K562 (cell line): ENCODE data around the gene ADGRA3.

Experiments used
- BRF1 ChIP-seq: IDR thresholded peaks from 3 replicates; pipeline ENCODE4 v1.6.1; 2011; ENCODE audit warnings: borderline replicate concordance, mild to moderate bottlenecking; ENCODE audit not compliant: insufficient read length; ENCODE audit errors: extremely low read depth
- CREB1 ChIP-seq, 2 experiments: sonication (generic) in 1 of 2; formaldehyde crosslinking in 1 of 2; IDR thresholded peaks; 2 replicates each; pipeline versions ENCODE4 v1.6.1 to v1.8.0; 2012 to 2022; ENCODE audit warnings: inconsistent platforms in 1 of 2, mild to moderate bottlenecking in 1 of 2, missing genetic modification reagents in 1 of 2, moderate library complexity in 1 of 2
- CTCF ChIP-seq, 3 experiments: IDR thresholded peaks in 2 of 3; conservative IDR thresholded peaks in 1 of 3; 2 replicates each; pipeline ENCODE4 v1.5.1; 2011 to 2012; ENCODE audit warnings: low read length in 3 of 3, mild to moderate bottlenecking in 3 of 3, control low read depth in 2 of 3, improper control_type of control experiment in 1 of 3, inconsistent platforms in 1 of 3, low read depth in 1 of 3, mixed read lengths in 1 of 3, moderate library complexity in 1 of 3; ENCODE audit not compliant: insufficient read depth in 2 of 3
- ELK1 ChIP-seq: sonication (generic); formaldehyde crosslinking; IDR thresholded peaks from 2 replicates; pipeline ENCODE4 v1.8.1; 2022; ENCODE audit warnings: missing genetic modification reagents
- FUS ChIP-seq: fragments of 200-400 bp; formaldehyde crosslinking; optimal IDR thresholded peaks from 2 replicates; pipeline ENCODE3; 2017; ENCODE audit warnings: low read depth, low read length
- GABPA ChIP-seq: fragments of 200-800 bp; sonication (Bioruptor generic); conservative IDR thresholded peaks from 2 replicates; pipeline ENCODE4 v1.6.1; 2016; ENCODE audit warnings: low read depth, missing genetic modification characterization, missing compliant biosample characterization
- NFRKB ChIP-seq: fragments of 450-650 bp; IDR thresholded peaks from 2 replicates; pipeline ENCODE4 v1.6.1; 2016; ENCODE audit warnings: low read depth
- SMARCA4 ChIP-seq: fragments of 450-650 bp; IDR thresholded peaks from 2 replicates; pipeline ENCODE4 v1.6.1; 2016
- STAT5B ChIP-seq: fragments of 250-450 bp; sonication (Bioruptor Pico); IDR thresholded peaks from 2 replicates; pipeline ENCODE4 v1.8.0; 2021; ENCODE audit warnings: mild to moderate bottlenecking, inconsistent platforms
- ZBTB40 ChIP-seq, 2 experiments: fragments of 450-650 bp in 1 of 2; sonication (generic) in 1 of 2; formaldehyde crosslinking in 1 of 2; IDR thresholded peaks; 2 replicates each; pipeline versions ENCODE4 v1.7.1 to v1.9.0; 2016 to 2022; ENCODE audit warnings: inconsistent platforms in 1 of 2, mild to moderate bottlenecking in 1 of 2, missing genetic modification reagents in 1 of 2

- TF ChIP-seq CTCF (IDR thresholded peaks at IDR 0.05 in 2 of 3, conservative IDR thresholded peaks at IDR 0.05 in 1 of 3; ENCODE audit: insufficient read depth in 2 of 3, low read depth in 1 of 3, low read length in 3 of 3) (no peak), GABPA (tag) (no peak), SMARCA4 (no peak), ELK1 (CRISPR knock-in tag) (no peak), BRF1 (no peak), NFRKB (no peak), STAT5B (CRISPR knock-in tag) (no peak), ZBTB40 (IDR thresholded peaks at IDR 0.05) (no peak), ZBTB40 (CRISPR knock-in tag; IDR thresholded peaks at IDR 0.05) (no peak), FUS (no peak), CREB1 (IDR thresholded peaks at IDR 0.05) (no peak), CREB1 (CRISPR knock-in tag; IDR thresholded peaks at IDR 0.05) (no peak)
Observed at GRCh38 chr4:22485737-22486136, 30.1 kb downstream of the ADGRA3 start.
